ENCODE results near the gene R3HDML.

DNA sequence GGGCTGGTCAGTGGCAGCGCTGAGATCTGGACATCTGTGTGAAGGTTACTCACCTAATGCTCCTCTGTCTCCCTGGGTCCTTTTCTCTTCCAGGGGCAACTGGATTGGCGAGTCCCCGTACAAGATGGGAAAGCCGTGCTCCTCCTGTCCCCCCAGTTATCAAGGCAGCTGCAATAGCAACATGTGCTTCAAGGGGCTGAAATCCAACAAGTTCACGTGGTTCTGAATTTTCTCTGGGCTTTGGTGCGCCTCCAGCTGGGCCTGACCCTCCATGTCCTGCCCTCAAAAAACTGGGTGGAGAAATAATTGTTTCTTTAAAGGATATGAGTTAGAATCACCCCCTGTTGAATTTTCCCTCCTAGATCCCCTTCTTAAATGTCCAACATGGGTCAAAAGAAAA, 13.7 kb downstream of the R3HDML start:
- TF ChIP-seq, protein P1, sequence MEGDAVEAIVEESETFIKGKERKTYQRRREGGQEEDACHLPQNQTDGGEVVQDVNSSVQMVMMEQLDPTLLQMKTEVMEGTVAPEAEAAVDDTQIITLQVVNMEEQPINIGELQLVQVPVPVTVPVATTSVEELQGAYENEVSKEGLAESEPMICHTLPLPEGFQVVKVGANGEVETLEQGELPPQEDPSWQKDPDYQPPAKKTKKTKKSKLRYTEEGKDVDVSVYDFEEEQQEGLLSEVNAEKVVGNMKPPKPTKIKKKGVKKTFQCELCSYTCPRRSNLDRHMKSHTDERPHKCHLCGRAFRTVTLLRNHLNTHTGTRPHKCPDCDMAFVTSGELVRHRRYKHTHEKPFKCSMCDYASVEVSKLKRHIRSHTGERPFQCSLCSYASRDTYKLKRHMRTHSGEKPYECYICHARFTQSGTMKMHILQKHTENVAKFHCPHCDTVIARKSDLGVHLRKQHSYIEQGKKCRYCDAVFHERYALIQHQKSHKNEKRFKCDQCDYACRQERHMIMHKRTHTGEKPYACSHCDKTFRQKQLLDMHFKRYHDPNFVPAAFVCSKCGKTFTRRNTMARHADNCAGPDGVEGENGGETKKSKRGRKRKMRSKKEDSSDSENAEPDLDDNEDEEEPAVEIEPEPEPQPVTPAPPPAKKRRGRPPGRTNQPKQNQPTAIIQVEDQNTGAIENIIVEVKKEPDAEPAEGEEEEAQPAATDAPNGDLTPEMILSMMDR (IDR thresholded peaks at IDR 0.05): no peak
- TF ChIP-seq POLR2A (IDR thresholded peaks at IDR 0.05): no peak
